Parietal lobe (tissue), 2 donors: Measurements from ENCODE around the gene HRG. TPM values are rescaled to one million over a fixed set of nuclear protein-coding genes. Genes with fewer than 3 reads are reported as not detected.

ENCODE experiments used
- small RNA-seq: library from RNA; depleted of rRNA; stranded (forward); fragments of <200 nt; gene quantifications from one replicate; pipeline ENCODE3, GENCODE V24; 2014; ENCODE audit warnings: low replicate concordance
- total RNA-seq: library from RNA; depleted of rRNA; stranded (reverse); fragments of >200 nt; gene quantifications from one replicate; pipeline ENCODE4 v1.2.3, GENCODE V29; 2014

Gene HRG
- total RNA-seq = not detected

GRCh38 chr3:186665625-186666188 lies at the start of gene HRG:
Gene HRG (plus strand): TSS chr3:186666014. CDS start chr3:186666032, 18 bp downstream.

GRCh38 chr3:186639778-186640472 lies 25.9 kb upstream of the HRG start, which contains the start of gene FETUB:
Gene FETUB (plus strand): TSS chr3:186640399. CDS start chr3:186640461, 62 bp downstream.

GRCh38 chr3:186717039-186717457 lies 51.2 kb downstream of the HRG start, which contains the start of gene KNG1:
Gene KNG1 (plus strand): TSS chr3:186717359. CDS start chr3:186717543, 184 bp downstream.

Small RNA genes lying within 50 kb of the gene (small RNA-seq; reads per million reads assigned to genes)
- gene RF00017 = not detected

Other genes starting within 250 kb of the HRG start
- 7.2 TPM for gene CRYGS, start 121.6 kb upstream of the HRG start, total RNA-seq
- 41.3 TPM for gene TBCCD1, start 98.7 kb upstream of the HRG start, total RNA-seq
- gene DNAJB11, start 95.3 kb upstream of the HRG start, total RNA-seq = 33.2 TPM
- gene AHSG, start 53.0 kb upstream of the HRG start, total RNA-seq = 0.63 TPM
- not detected for gene FETUB, start 25.6 kb upstream of the HRG start, total RNA-seq
- gene KNG1, start 51.3 kb downstream of the HRG start, total RNA-seq = not detected
- 1,078 TPM for gene EIF4A2, start 117.6 kb downstream of the HRG start, total RNA-seq
- gene RFC4, start 140.5 kb downstream of the HRG start, total RNA-seq = 37.6 TPM
- gene ADIPOQ, start 176.7 kb downstream of the HRG start, total RNA-seq = not detected